Germinal center (tissue), 1 donor: ENCODE measurements around the gene NEURL1B.

Experiments
- DNase-seq: peaks from one replicate; pipeline ENCODE4 v3.0.0; 2012; ENCODE audit warnings: mixed read lengths, low spot score

Gene NEURL1B

GRCh38 chr5:172715931-172716682 is 75.0 kb downstream of the NEURL1B start:
- DNase-seq = no peak

- DNase-seq = peak; percentile 74
These were observed 75.8 kb downstream of the NEURL1B start for GRCh38 chr5:172716796-172717313.

DNA sequence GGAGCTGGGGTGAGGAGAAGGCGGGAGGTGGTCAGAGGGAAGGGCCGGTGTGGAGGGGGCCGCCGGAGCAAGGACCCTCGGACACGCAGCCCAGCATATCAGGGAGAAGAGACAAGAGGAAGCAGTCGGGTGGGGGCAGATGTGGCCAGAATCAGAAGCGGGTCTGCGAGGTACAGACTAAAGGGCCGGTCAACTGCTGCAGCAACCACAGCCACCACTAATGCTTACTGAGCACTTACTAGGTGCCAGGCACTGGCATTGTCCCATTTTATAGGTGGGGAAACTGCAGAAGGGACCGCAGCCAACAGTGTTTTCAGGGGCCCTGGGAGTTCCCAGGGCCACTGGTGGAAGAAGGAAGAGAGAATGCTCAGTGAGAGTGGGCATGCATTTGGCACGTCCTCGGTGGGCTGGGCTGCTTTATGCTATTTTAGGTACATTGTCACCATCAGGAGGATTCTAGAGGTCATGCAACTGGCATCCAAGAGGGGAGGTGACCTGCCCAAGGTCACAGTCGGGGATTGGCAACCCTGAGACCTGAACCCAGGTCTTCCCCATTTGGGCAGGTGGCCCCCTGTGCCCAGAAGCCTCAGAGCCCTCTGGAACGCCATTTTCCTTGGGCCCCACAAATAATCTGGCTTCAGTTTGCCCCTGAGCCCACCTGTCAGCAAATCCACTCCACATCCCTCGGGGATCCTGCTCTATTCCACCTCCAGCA is 76.6 kb downstream of the NEURL1B start:
- DNase-seq = no peak

DNA sequence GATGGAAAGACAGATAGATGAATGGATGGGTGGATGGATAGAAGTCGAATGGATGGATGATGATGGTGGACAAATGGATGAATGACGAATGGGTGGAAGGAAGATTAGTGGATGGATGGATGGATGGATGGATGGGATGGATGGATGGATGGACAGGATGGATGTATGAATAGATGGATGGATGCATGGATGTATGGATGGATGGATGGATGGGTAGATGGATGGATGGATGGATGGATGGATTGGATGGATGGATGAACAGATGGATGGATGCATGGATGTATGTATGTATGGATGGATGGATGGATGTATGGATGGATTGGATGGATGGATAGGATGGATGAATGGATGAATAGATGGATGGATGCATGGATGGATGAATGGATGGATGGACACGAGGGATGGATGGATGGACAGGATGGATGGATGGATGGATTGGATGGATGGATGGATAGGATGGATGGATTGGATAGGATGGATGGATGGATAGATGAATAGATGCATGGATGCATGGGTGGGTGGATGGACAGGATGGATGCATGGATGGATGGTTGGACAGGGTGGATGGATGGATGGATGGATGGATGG is 77.6 kb downstream of the NEURL1B start:
- DNase-seq = no peak

GRCh38 chr5:172719211-172719610 is 78.1 kb downstream of the NEURL1B start:
- DNase-seq = no peak

GRCh38 chr5:172720655-172721054 is 79.6 kb downstream of the NEURL1B start:
- DNase-seq = no peak

DNA sequence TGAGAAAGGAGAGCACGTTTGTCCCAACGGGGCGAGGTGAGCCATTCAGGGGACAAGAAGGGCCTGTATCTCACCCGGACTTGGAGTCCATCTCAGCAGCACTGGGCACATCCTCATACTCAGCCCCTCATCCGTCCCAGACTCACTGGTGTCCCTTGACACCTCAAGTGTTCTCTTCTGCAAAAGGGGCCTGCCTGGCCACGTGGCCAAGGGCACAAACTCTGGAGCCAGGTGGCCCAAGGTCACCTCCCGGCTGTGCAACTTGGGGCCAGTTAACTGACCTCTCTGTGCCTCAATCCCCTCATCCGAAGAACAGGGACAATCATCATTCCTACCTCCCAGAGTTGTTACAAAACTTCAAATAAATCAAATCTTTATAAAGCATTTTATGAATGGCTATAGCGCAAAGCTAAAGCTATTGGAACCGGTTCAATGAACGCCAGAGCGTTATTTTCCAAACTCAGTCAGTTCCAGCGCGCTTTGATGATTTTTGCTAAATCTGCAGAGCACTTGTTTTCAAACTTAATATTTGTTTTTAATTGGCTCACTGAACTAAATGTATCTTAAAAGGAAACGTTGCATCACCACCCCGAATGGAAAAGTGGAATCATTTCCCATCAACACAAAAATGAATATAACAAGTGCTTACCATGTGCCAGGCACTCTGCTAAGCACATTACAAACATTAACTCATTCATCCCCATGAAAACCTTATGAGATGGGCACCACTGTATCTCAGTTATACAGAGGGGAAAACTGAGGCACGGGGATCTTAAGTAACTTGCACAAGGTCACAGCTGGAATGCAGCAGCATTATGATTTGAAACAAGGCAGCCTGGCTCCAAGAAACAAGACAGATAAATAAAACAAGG is 80.6 kb downstream of the NEURL1B start:
- no peak for DNase-seq

DNA sequence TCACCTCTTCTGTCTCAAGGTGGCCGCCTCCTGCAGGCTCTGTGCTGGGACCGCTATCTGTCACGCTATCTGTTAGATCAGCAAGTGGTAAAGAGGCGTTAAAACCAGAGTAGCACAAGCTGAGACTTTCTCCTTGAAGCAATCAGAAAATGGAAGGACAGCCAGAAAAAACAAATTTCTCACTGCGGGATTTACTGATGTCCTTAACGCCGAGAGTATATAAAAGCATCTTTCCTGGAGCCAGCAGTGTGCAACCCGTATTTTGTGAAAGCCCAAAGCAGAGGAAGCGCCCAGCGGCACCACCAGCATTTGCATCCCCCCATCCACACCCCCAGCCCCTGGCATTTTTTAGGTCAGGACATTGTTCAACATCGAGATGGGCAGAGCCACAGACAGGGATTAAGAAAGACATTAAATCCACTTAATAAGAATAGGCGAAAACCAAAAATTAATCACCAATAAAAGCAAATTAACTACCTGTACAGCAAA is 81.3 kb downstream of the NEURL1B start:
- DNase-seq = no peak

- no peak for DNase-seq
These were observed 82.4 kb downstream of the NEURL1B start for GRCh38 chr5:172723508-172723907.

DNA sequence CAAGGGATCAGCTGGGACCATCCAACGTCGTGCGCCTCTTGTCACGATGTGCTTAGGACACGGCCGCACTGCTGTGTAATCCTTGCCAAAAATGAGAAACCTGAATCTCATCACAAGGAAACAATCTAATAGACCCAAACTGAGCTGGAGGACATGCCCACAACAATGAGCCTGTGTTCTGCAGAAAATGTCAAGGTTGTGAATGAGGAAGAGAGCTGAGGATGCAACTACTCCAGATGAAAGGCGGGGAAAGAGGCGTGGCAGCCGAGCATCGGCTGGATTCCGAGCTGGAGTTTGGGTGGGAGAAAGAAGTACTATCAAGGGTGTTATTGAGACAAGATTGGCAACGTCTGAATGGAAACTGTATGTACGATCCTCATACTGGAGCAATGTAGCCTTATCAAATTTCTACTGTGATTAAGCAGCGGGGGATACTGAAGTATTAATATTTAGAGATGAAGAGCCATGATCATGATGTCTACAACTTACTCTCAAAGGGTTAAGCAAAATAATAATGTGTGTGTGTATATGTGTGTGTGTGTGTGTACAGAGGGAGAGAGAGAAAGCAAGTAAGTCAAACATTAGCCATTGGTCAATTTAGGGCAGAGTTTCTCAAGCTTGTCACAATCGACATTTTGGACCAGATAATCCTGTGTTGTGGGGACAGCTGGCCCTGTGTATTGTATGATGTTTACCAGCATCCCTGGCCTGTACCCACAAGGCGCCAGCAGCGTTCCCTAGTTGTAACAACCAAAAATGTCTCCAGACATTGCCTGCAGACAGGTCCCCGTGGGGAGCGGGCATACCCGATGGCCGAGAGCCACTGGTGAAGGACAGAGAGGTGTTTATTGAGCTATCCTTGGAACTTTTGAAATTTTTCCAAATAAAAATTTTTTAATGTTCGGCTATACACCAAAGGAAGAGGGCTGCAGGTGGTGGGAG is 83.5 kb downstream of the NEURL1B start:
- DNase-seq = no peak

DNA sequence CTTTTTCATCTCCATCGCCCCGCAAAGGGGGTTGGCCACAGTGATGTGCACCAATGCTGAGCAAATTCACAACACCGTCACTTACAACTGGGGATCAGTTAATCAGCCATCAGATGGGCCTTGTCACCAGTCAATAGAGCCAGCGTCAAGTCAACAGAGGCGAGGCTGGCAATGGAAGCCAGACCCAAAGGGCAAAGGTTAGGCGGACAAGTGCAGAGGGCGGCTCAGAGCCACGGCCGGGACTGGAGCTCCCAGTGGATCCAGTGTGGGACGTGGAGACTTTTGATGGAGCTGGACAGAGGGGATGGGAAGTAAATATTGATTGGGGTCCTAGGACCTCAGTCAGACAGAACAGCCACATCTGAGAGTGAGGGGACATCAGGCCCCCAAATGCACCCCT is 84.2 kb downstream of the NEURL1B start:
- DNase-seq = no peak

- no peak for DNase-seq
These were observed 84.7 kb downstream of the NEURL1B start for GRCh38 chr5:172725785-172726184.

DNA sequence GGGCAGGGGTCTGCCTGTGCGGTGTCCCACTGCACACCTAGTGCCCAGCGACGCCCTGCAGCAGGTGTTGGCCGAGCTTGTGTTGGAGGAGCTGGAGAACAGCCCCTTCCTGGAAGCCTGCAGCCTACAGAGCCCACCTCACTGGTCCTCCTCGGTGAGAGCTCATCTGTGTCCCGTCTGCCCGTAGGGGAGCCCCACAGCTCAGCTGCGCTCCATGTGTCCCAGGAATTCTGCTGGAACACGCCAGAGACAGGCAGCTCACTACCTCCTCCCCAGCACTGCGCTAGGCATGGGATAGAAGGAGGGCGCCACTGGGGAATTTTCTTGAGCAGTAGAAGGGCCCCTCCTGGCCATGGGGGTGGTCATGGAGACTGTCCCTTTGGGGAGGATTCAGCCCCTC is 85.9 kb downstream of the NEURL1B start:
- DNase-seq = no peak

- DNase-seq = no peak
These were observed 86.5 kb downstream of the NEURL1B start for GRCh38 chr5:172727551-172727950.

- DNase-seq = no peak
These were observed 87.6 kb downstream of the NEURL1B start for GRCh38 chr5:172728481-172729241.

- DNase-seq = no peak
These were observed 88.5 kb downstream of the NEURL1B start for GRCh38 chr5:172729588-172729987.

- no peak for DNase-seq
These were observed 89.2 kb downstream of the NEURL1B start for GRCh38 chr5:172730222-172730621.

DNA sequence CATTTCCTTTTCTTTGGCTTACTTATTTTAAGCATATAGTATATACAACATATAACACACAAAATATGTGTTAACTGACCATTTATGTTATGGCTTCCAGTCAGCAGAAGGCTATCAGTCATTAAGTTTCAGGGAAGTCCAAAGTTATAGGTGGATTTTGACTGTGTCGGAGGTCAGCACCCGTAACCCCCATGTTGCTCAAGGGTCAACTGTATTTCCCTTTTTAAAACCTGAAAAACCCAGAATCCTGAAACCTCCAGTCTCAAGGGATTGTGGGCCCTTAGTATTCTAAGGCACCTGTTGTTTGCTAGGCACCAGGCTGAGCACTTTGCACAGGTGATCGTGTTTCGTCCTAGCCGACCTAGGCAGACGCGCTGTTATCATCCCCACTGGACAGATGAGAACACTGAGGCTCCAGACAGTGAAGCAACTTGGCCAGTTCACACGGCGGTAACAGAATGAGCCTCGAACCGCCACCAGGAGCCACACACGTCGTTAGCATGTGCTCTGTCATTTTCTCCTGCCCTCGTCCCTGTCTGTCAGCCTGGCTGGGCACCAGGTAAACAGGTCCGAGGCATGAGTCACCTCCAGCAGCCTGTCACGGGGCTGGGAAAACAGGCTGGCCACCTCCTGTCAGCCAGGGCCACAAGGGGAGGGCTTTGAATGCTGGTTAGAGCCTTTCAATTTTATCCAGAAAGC is 90.1 kb downstream of the NEURL1B start:
- no peak for DNase-seq

GRCh38 chr5:172731680-172732074 is 90.6 kb downstream of the NEURL1B start:
- no peak for DNase-seq
